A673 (cell line): ENCODE data around the gene RIMKLB. TPM values are rescaled to one million over a fixed set of nuclear protein-coding genes. Genes with fewer than 3 reads are reported as not detected.

Source experiments
- BruUV-seq: library from RNA; stranded (reverse); fragments of 400-500 nt; replicated peaks from 2 replicates; lab custom pipeline; 2021; lab: Mats Ljungman, UMichigan
- CTCF ChIA-PET: fragments of 300-600 bp; sonication (Branson Sonifier 250); formaldehyde crosslinking; loops from one replicate; lab custom pipeline; 2022; ENCODE audit warnings: antibody characterized with exemption; lab: Charles Lee
- POLR2A ChIA-PET: fragments of 300-600 bp; sonication (Branson Sonifier 250); formaldehyde crosslinking; loops from one replicate; lab custom pipeline; 2022; ENCODE audit warnings: antibody characterized with exemption; ENCODE audit not compliant: low non-redundant PET; lab: Charles Lee
- DNase-seq: peaks from one replicate; pipeline ENCODE4 v3.0.0-alpha.2; 2015; ENCODE audit warnings: low spot score
- H3K27ac ChIP-seq: fragments of 200-600 bp; sonication (generic); 2 replicates; pipeline ENCODE4 v1.5.1; 2016; ENCODE audit warnings: mixed run types, low read depth, mild to moderate bottlenecking, mixed read lengths, antibody characterized with exemption, low read length; ENCODE audit not compliant: poor library complexity, severe bottlenecking
- H3K27me3 ChIP-seq: fragments of 200-600 bp; sonication (generic); replicated peaks from 2 replicates; pipeline ENCODE4 v1.6.1; 2017; ENCODE audit warnings: mixed run types, low read depth, mild to moderate bottlenecking, mixed read lengths, antibody characterized with exemption, low read length; ENCODE audit not compliant: insufficient read depth, poor library complexity
- H3K36me3 ChIP-seq: fragments of 200-600 bp; sonication (generic); 2 replicates; pipeline ENCODE4 v1.6.1; 2016; ENCODE audit warnings: mixed run types, mild to moderate bottlenecking, mixed read lengths, antibody characterized with exemption, low read length; ENCODE audit not compliant: insufficient read depth, poor library complexity, severe bottlenecking
- H3K4me1 ChIP-seq: fragments of 200-600 bp; sonication (generic); 2 replicates; pipeline ENCODE4 v1.6.1; 2017; ENCODE audit warnings: mixed run types, mild to moderate bottlenecking, mixed read lengths, antibody characterized with exemption, low read length; ENCODE audit not compliant: insufficient read depth, poor library complexity, severe bottlenecking
- H3K4me3 ChIP-seq: fragments of 200-600 bp; sonication (generic); 2 replicates; pipeline ENCODE4 v1.5.1; 2016; ENCODE audit warnings: low read depth, mixed run types, mild to moderate bottlenecking, mixed read lengths, low read length; ENCODE audit not compliant: poor library complexity, severe bottlenecking
- H3K9me3 ChIP-seq: fragments of 200-600 bp; sonication (generic); 2 replicates; pipeline ENCODE4 v1.6.1; 2016; ENCODE audit warnings: mixed run types, low read depth, mild to moderate bottlenecking, mixed read lengths, antibody characterized with exemption, low read length; ENCODE audit not compliant: poor library complexity, severe bottlenecking
- CTCF ChIP-seq: fragments of 300-800, 200-600 bp; sonication (generic); conservative IDR thresholded peaks from 2 replicates; pipeline ENCODE4 v1.5.1; 2017; ENCODE audit warnings: low read depth, mild to moderate bottlenecking, antibody characterized with exemption, low read length, moderate library complexity, mixed read lengths
- EZH2 ChIP-seq: fragments of 200-600 bp; sonication (generic); IDR thresholded peaks from 2 replicates; pipeline ENCODE4 v1.6.1; 2017; ENCODE audit warnings: borderline replicate concordance, low read depth, mild to moderate bottlenecking, mixed read lengths, antibody characterized with exemption, low read length; ENCODE audit not compliant: poor library complexity, severe bottlenecking
- intact Hi-C: fragments of 100-400 bp; cut with micrococcal nuclease; formaldehyde crosslinking; loops from one replicate; pipeline ENCODE4 v1.10.0; 2022; ENCODE audit not compliant: unreplicated experiment
- total RNA-seq: library from RNA; stranded (reverse); gene quantifications from 2 replicates; pipeline ENCODE4 v1.2.3, GENCODE V29; 2021

Gene RIMKLB
- total RNA-seq, 1 experiment from 2014 or later: 21.9 TPM

- no peak overlapping the region for H3K27ac ChIP-seq
- TF ChIP-seq EZH2: no peak
- TF ChIP-seq CTCF: no peak
- no TSS peak for BruUV-seq
- intact Hi-C loops: no loop called here
- ChIA-PET POLR2A (interaction anchor here (0.7 kb wide), 1 partner anchor 178 kb away, joined by 3 read pairs; no protein-coding TSS in a partner anchor), CTCF (no interaction called here)
- no peaks in the 10 kb centered on the region for H3K27me3 ChIP-seq
- H3K36me3 ChIP-seq: no peaks in the 10 kb centered on the region
- peaks cover 14% of the 10 kb centered on the region for H3K4me1 ChIP-seq
- H3K4me3 ChIP-seq: no peak overlapping the region
- no peak for DNase-seq
- no peaks in the 10 kb centered on the region for H3K9me3 ChIP-seq
Observed at GRCh38 chr12:8675591-8676036, 22.2 kb upstream of the RIMKLB start.

- POLR2A ChIA-PET: no interaction called here
- CTCF ChIA-PET: interaction anchor here (0.5 kb wide), 1 partner anchor 846 kb away, joined by 4 read pairs; no protein-coding TSS in a partner anchor
- no peaks in the 10 kb centered on the region for H3K27me3 ChIP-seq
- DNase-seq: peak; percentile 45
- intact Hi-C loops: no loop called here
- no peak overlapping the region for H3K4me3 ChIP-seq
- no peaks in the 10 kb centered on the region for H3K36me3 ChIP-seq
- no peak overlapping the region for H3K27ac ChIP-seq
- H3K9me3 ChIP-seq: no peaks in the 10 kb centered on the region
- BruUV-seq: no TSS peak
- H3K4me1 ChIP-seq: peaks cover 22% of the 10 kb centered on the region
- TF ChIP-seq EZH2 (no peak), CTCF (no peak)
Observed at GRCh38 chr12:8676651-8677050, 21.1 kb upstream of the RIMKLB start.

GRCh38 chr12:8677362-8677761 lies 20.4 kb upstream of the RIMKLB start:
- Histone ChIP-seq H3K9me3 (no peaks in the 10 kb centered on the region), H3K36me3 (no peaks in the 10 kb centered on the region), H3K4me3 (no peak overlapping the region), H3K27ac (no peak overlapping the region), H3K27me3 (no peaks in the 10 kb centered on the region), H3K4me1 (peaks cover 23% of the 10 kb centered on the region)
- no peak for TF ChIP-seq CTCF
- no peak for TF ChIP-seq EZH2
- no TSS peak for BruUV-seq
- ChIA-PET POLR2A (no interaction called here), CTCF (interaction anchor here (0.7 kb wide), 1 partner anchor 101 kb away, joined by 5 read pairs; no protein-coding TSS in a partner anchor)
- DNase-seq: peak; percentile 63
- intact Hi-C loops: no loop called here
